ENCODE measurements around the gene PCBP3.
"Not testable (repeated sequence)": the region's sequence is repeated elsewhere in the genome, so short reads cannot be mapped to it uniquely, and the experiment has no call there.

The PCBP3 gene

GRCh38 chr21:45599146-45599581 lies 44.4 kb upstream of the PCBP3 start:
- H3K4me3 ChIP-seq (replicated peaks in 1 of 2; ENCODE audit: low read depth in 2 of 2, low read length in 2 of 2), result no peak overlapping the region
- no peak for DNase-seq (ENCODE audit: low read depth in 2 of 2)
- TF ChIP-seq CTCF (IDR thresholded peaks at IDR 0.05; ENCODE audit: low read depth, low read length), result no peak

GRCh38 chr21:45600248-45600647 lies 43.3 kb upstream of the PCBP3 start:
- no peak for TF ChIP-seq CTCF (IDR thresholded peaks at IDR 0.05; ENCODE audit: low read depth, low read length)
- no peak for DNase-seq (ENCODE audit: low read depth in 2 of 2)

GRCh38 chr21:45601551-45601950 lies 42.0 kb upstream of the PCBP3 start:
- no peak overlapping the region for H3K4me3 ChIP-seq (replicated peaks in 1 of 2; ENCODE audit: low read depth in 2 of 2, low read length in 2 of 2)
- TF ChIP-seq CTCF (IDR thresholded peaks at IDR 0.05; ENCODE audit: low read depth, low read length), result no peak
- no peak for DNase-seq (ENCODE audit: low read depth in 2 of 2)

More at GRCh38 chr21:45600248-45600647, 43.3 kb upstream of the PCBP3 start:
- H3K4me3 ChIP-seq (replicated peaks in 1 of 2; ENCODE audit: low read depth in 2 of 2, low read length in 2 of 2), result no peak overlapping the region

- DNase-seq (ENCODE audit: low read depth in 2 of 2), result no peak
- no peak overlapping the region for H3K4me3 ChIP-seq (replicated peaks in 1 of 2; ENCODE audit: low read depth in 2 of 2, low read length in 2 of 2)
- no peak for TF ChIP-seq CTCF (IDR thresholded peaks at IDR 0.05; ENCODE audit: low read depth, low read length)
These were observed 41.4 kb upstream of the PCBP3 start for GRCh38 chr21:45602106-45602505.

- no peak for TF ChIP-seq CTCF (IDR thresholded peaks at IDR 0.05; ENCODE audit: low read depth, low read length)
- DNase-seq (ENCODE audit: low read depth in 2 of 2), result no peak
- H3K4me3 ChIP-seq (replicated peaks in 1 of 2; ENCODE audit: low read depth in 2 of 2, low read length in 2 of 2), result no peak overlapping the region
These were observed 40.0 kb upstream of the PCBP3 start for GRCh38 chr21:45603481-45603880.

GRCh38 chr21:45604681-45605080 lies 38.8 kb upstream of the PCBP3 start:
- not testable (repeated sequence) for H3K4me3 ChIP-seq (replicated peaks in 1 of 2; ENCODE audit: low read depth in 2 of 2, low read length in 2 of 2); DNase-seq (ENCODE audit: low read depth in 2 of 2)

GRCh38 chr21:45607021-45607908 lies 36.3 kb upstream of the PCBP3 start:
- H3K4me3 ChIP-seq (replicated peaks in 1 of 2; ENCODE audit: low read depth in 2 of 2, low read length in 2 of 2), result no peak overlapping the region
- TF ChIP-seq CTCF (IDR thresholded peaks at IDR 0.05; ENCODE audit: low read depth, low read length), result no peak
- DNase-seq (ENCODE audit: low read depth in 2 of 2), result peak; percentile 18 to 79

Measured in cardiac fibroblast (primary cell).